GM12873 (cell line): ENCODE data around the gene CNNM4.

ENCODE experiments used
- CTCF ChIP-seq: IDR thresholded peaks from 2 replicates; pipeline ENCODE4 v1.5.1; 2012; ENCODE audit warnings: low read depth, mild to moderate bottlenecking, moderate library complexity, low read length, control low read depth; ENCODE audit not compliant: insufficient read depth; ENCODE audit errors: missing control alignments

The CNNM4 gene

GRCh38 chr2:96759548-96759947, 1.2 kb upstream of the CNNM4 start:
- TF ChIP-seq CTCF, result no peak

GRCh38 chr2:96760986-96761832, 507 bp downstream of the CNNM4 start:
- TF ChIP-seq CTCF, result peak; percentile 62

- TF ChIP-seq CTCF, result peak; percentile 20
Measured at GRCh38 chr2:96762529-96763311, 2.0 kb downstream of the CNNM4 start.

- TF ChIP-seq CTCF, result peak; percentile 76
Measured at GRCh38 chr2:96763511-96764252, 3.0 kb downstream of the CNNM4 start.

- no peak for TF ChIP-seq CTCF
Measured at GRCh38 chr2:96764253-96764637, 3.5 kb downstream of the CNNM4 start.

- no peak for TF ChIP-seq CTCF
Measured at GRCh38 chr2:96767135-96767871, 6.6 kb downstream of the CNNM4 start.
